Measurements from ENCODE around the gene CAND2.
A peak's percentile ranks its signal among the peaks of the same experiment; 100 is the strongest.
"Not testable (repeated sequence)": the region's sequence is repeated elsewhere in the genome, so short reads cannot be mapped to it uniquely, and the experiment has no call there.

CAND2 gene

DNA sequence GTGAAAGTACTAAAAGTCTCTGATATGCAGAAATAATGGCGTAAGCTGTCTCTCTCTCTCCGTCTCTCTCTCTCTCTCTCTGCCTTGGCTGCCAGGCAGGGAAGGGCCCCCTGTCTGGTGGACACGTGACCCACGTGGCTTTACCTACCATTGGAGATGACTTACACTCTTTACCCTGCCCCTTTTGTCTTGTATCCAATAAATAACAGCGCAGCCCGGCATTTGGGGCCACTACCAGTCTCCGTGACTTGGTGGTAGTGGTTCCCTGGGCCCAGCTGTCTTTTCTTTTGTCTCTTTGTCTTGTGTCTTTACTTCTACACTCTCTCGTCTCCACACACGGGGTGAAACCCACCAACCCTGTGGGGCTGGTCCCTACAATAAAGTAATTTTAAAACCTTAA lies 25.2 kb upstream of the CAND2 start:
- DNase-seq (ENCODE audit: low read depth): no peak

DNA sequence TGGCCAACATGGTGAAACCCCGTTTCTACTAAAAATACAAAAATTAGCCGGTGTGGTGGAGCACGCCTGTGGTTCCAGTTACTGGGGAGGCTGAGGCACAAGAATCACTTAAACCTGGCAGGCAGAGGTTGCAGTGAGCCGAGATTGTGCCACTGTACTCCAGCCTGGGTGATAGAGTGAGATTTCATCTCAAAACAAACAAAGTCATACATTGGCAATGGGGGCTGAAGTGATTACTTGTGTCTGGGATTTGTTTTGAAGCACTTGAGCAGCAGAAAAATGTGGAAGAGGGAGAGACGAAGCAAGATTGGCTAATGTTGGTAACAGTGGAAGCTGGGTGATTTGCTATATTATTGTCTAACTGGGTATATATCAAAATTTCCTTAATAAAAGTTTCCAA lies 24.0 kb upstream of the CAND2 start:
- no peak for DNase-seq (ENCODE audit: low read depth)

DNA sequence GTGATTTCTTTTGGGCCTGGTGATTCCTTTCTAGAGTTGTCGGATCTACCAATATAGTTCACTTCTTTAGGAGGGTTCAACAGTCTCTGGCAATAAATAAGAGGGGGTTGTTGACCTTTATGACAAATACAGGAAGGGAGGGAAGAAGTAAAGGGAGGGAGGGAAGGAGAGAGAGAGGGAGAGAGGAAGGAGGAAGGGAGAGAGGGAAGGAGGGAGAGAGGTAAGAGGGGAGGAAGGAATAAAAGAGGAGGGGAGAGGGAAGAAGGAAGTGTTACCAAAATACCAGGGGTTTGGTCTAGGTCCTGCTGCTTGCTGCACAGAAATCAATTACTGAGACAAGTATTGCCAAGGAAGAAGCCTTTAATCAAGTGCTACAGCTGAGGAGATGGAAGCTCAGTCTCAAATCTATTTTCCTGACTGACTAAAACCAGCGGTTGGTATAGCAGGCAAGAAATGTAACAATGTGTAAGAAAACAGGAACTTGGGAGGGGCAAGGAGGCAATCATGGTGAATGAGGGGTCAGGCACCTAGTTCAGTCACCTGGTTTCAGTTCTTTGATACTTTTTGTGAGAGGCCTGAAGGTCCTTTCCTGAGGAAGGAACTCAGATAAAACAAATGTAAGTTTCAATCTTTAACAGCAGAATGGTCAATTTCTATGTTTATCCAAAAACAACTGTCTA lies 23.3 kb upstream of the CAND2 start:
- no peak for DNase-seq (ENCODE audit: low read depth)

DNA sequence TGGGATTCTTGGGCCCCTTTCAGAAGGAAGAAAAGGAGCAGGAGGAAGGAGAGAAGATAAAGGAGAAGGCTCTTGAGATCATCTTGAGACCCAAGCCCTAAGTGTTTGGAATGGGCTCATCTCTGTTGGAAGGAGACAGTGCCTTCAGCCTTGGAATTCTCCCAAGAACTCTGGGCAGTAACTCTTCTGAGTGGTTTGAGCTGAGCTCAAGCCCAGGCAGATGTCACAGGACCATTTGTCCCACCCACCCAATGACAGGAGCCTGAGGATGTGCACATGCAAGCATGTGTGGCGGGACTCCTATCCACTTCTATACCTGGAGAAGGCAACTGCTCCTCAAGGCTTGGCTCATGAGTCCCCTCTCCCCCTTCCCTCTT lies 22.8 kb upstream of the CAND2 start:
- no peak for DNase-seq (ENCODE audit: low read depth)

DNA sequence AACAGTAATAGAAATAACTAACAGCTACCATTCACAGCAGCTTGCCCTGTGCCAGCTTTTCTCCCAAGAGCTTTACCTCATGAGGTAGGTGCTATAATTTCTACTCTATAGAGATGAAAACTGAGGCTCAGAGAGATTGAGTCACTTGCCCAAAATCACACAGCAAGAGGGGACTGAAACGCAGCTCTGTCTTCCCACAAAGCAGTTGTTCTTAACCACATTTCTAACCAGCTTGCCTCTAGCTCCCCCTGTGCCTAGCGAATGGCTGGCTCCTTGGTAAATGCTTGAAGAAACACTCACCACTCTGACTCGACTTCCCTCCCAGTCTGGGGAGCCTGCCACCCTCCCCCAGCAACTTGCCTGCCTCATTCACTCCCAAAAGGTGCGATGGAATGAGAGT lies 21.9 kb upstream of the CAND2 start:
- no peak for DNase-seq (ENCODE audit: low read depth)

- no peak for DNase-seq (ENCODE audit: low read depth)
Measured at GRCh38 chr3:12775226-12775625, 21.3 kb upstream of the CAND2 start.

DNA sequence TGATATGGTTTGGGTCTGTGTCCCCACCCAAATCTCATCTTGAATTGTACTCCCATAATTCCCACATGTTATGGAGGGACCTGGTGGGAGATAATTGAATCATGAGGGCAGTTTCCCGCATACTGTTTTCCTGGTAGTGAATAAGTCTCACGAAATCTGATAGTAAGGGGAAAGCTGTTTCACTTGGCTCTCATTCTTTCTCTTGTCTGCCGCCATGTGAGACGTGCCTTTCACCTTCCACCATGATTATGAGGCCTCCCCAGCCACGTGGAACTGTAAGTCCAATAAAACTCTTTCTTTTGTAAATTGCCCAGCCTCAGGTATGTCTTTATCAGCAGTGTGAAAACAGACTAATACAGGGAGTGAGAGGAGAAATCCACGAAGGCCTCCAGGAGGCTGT lies 20.5 kb upstream of the CAND2 start:
- DNase-seq (ENCODE audit: low read depth): not testable (repeated sequence)

- no peak for DNase-seq (ENCODE audit: low read depth)
Measured at GRCh38 chr3:12777171-12777570, 19.3 kb upstream of the CAND2 start.

GRCh38 chr3:12780751-12781150 lies 15.7 kb upstream of the CAND2 start:
- no peak for DNase-seq (ENCODE audit: low read depth)

- no peak for DNase-seq (ENCODE audit: low read depth)
Measured at GRCh38 chr3:12782172-12782815, 14.2 kb upstream of the CAND2 start.

GRCh38 chr3:12785096-12785495 lies 11.4 kb upstream of the CAND2 start:
- DNase-seq (ENCODE audit: low read depth): no peak

DNA sequence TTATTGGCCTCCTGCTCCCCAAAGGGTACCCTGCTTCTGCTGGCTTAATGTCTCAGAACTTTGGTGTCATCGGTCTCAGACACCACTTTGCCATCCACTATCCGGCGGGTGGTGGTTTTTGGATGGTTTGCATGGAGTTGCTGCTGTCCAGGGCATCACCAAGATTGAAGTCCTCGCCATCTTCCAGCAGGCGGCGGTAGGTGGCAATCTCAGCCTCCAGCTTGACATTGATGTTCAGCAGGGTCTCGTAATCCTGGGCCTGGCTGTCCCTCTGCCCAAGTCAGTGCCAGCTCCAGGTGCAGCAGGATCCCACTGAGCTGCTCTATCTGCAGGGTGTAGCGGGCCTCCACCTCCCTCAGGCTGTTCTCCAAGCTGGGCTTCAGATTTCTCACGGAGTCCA lies 9.1 kb upstream of the CAND2 start:
- peak; percentile 41 for DNase-seq (ENCODE audit: low read depth)

GRCh38 chr3:12787967-12788690 lies 8.4 kb upstream of the CAND2 start:
- DNase-seq (ENCODE audit: low read depth): not testable (repeated sequence)

DNA sequence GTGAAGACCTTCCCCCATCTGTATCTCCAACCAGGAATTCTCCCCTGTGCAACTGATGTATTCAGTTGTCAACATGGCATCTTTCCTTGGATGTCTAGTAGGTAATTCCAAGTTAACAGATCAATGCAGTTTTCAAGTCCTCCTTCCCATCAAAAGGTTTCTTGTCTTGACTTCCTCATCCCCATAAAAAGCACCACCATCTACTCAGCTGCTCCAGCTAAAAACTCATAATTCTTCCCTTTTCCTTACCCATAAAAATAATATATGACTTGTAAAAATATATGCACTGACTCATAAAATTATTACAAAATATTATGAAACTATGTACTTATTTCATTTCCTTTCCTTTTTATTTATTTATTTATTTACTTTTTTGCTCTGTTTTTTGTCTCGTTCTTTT lies 5.0 kb upstream of the CAND2 start:
- DNase-seq (ENCODE audit: low read depth): no peak

- no peak for DNase-seq (ENCODE audit: low read depth)
Measured at GRCh38 chr3:12793701-12794100, 2.8 kb upstream of the CAND2 start.

- no peak for DNase-seq (ENCODE audit: low read depth)
Measured at GRCh38 chr3:12797124-12797891, 828 bp downstream of the CAND2 start.

DNA sequence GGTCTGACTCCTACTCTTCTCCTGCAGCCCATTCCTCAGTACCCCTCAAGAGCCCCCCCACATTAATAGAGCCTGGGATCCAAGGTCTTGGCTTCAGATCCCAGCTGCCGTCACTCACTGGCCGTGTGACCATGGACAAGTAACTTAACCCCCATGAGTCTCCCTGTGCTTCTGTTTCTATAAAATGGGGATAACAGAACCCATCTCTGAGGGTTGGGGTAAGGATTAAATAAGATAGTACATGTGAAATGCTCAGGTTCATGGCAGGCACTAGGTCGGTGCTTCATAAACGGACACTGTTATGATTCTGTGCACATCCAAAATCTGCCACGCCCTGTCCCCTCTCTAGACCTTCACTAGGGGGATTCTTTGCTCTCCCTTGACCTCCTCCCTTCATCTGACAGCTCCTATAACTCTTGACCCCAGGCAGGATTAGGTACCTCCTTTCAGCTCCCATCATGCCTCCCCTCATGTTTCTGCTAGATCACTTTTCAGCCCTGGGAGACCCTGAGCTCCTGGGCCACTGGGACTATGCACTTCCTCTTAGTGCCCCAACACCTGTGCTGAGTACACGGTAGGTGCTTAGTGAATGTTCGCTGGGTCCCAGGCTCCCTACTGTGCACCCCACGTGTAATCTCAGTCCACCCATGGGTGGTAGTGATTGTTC lies 1.5 kb downstream of the CAND2 start:
- no peak for DNase-seq (ENCODE audit: low read depth)

DNA sequence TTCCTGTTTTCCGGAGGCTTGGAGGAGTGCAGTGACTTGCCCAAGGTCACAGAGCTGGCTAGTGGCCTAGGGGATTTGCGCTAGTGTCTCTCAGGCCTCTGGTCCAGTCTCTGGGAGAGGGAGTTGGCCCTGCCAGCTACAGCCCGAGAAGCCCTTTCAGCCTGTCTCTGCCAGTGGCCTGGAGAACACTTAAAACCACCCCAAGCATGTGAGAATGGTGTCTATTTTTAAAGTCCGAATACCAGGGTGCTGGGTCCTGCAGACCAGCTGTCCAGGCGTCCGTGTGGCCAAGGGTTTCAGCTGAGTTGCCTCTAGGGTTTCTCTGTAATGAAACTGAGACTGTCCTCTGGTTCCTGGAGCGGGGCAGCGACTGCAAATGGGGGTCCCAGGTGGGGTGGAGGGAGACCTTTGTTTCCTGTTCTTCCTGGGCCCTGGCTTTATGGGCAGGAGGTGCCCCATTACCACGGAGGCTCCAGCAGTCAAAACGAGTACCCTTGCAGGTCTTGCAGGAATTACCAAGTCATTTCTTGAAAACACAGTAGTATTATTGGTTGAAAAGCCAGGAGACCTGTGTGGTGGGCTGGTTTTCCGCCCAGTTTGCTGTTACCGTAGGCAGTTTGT lies 2.2 kb downstream of the CAND2 start:
- DNase-seq (ENCODE audit: low read depth): no peak

GRCh38 chr3:12799525-12800440 lies 3.3 kb downstream of the CAND2 start:
- no peak for DNase-seq (ENCODE audit: low read depth)

GRCh38 chr3:12803371-12803770 lies 6.9 kb downstream of the CAND2 start:
- DNase-seq (ENCODE audit: low read depth): no peak

GRCh38 chr3:12807066-12807465 lies 10.6 kb downstream of the CAND2 start:
- no peak for DNase-seq (ENCODE audit: low read depth)

Measured in activated T-helper 1 cell treated with Interleukin-2 at 50 U/mL for 16 hours (primary cell).